Brain pericyte (primary cell): ENCODE data around the gene EMP3.
"Not testable (repeated sequence)": the region's sequence is repeated elsewhere in the genome, so short reads cannot be mapped to it uniquely, and the experiment has no call there.

Experiments
- DNase-seq: peaks from one replicate; pipeline ENCODE4 v3.0.0-alpha.2; 2012; ENCODE audit warnings: low read depth, low spot score

EMP3 gene

DNA sequence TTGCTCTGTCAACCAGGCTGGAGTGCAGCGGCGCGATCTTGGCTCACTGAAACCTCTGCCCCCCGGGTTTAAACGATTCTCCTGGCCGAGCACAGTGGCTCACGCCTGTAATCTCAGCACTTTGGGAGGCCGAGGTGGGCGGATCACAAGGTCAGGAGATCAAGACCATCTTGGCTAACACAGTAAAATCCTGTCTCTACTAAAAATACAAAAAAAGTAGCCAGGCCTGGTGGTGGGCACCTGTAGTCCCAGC is 7.7 kb upstream of the EMP3 start:
- DNase-seq = not testable (repeated sequence)

DNA sequence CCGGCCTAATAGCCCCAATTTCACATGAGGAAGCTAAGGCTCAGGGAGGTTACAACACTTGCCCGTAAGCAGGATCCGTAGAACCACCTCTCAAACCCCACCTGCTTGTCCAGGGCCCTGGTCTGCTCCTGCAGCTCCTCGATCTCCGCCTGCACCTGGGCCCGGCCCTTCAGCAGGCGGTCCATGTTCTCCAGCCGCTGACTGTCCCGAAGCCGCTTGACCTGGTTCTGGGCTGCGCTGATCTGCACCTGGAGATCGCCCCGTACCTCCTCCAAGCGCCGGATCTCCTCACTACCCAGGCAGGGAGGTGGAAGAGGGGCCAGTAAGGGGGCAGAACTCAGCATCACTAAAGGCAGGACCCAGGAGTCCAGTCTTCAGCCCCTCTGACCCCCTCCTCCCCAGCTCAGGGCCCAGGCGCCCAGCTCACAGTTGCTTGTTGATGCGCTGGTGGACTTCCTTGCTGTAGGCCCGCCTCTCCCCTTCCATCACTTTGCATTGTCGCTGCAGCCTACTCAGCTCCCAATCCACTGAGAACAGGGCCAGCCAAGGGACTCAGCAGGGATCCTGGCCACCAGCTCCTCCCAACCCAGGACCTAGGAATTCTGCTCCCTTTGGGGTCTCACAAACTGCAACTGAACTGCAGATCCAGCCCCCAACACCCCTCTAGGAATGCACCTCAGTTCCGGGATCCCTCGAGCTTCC is 6.9 kb upstream of the EMP3 start:
- no peak for DNase-seq

DNA sequence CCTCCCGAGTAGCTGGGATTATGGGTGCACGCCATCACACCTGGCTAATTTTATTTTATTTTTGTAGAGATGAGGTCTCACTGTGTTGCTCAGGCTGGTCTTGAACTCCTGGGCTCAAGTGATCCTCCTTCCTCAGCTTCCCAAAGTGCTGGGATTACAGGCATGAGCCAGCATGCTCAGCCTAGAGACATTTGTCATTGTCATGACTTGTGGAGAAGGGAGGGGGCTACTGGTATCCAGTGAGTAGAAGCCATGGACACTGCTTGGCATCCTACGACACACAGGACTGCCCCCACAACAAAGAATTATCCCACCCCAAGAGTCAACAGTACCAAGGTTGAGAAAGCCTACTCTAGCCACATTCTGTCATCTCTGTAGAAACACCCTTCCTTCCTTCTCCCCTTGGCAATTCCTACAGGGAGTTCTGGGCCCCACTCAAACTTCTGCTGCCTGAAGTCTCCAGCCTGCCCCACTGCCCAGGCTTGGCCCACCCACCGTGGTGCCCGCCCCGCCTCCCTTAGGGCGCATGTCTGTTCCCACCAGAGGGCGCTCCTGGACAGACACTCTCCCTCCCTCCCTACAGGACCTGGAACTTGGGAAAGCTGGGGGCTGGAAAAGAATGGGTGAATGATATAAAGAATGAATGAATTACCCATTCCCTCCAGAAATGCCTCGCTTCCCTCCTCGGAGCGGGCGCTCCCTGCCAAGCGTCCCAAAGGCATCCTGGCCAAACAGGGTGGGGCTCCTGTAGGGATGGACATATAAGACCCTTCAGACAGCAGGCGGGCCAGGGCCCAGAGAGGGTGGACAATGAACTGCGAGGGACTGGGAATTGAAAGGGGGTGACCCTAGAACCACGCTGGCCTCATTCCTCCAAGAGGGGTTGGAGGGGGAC is 5.5 kb upstream of the EMP3 start:
- DNase-seq = no peak

- DNase-seq = no peak
Observed at GRCh38 chr19:48321372-48321621, 4.1 kb upstream of the EMP3 start.

GRCh38 chr19:48321622-48322591 is 3.4 kb upstream of the EMP3 start:
- DNase-seq = peak; percentile 96

GRCh38 chr19:48329167-48329891 is 4.0 kb downstream of the EMP3 start:
- DNase-seq = no peak

DNA sequence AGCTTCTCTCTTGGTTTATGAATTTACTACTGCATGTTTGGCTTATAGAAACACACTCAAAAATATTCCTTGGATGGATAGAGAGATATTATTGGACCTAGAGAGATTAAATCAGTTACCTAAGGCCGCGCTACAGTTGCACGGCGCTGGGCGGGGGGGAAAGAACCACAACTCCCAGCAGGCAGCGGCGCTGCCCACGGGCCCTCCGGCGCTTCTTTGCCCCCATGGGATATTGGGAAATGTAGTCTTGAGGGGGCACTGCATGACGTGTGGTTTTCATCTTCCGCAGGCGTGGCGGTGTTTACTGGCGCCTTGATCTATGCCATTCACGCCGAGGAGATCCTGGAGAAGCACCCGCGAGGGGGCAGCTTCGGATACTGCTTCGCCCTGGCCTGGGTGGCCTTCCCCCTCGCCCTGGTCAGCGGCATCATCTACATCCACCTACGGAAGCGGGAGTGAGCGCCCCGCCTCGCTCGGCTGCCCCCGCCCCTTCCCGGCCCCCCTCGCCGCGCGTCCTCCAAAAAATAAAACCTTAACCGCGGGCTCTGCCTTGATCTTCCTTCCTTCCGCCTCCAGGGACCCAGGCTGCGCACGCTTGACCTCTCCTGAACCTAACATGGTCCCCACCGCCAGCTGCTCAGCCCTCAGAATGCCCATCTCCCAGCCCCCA is 4.8 kb downstream of the EMP3 start:
- DNase-seq = no peak

DNA sequence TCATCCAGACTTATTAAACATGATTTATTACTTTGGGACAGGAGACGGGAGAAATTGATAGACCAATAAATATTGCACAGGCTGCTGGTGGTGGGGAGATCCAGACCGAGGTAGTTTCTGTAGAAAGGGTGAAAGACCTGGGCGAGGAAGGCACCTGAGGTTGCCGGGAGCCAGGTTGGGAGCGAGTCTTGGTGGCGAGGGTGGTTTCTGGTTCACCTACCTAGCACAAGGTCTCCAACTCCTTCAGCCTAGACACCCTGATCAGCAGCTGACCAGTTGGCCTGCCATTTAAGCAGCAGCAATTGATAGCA is 7.0 kb downstream of the EMP3 start:
- DNase-seq = no peak

- DNase-seq = peak; percentile 97
Observed at GRCh38 chr19:48332662-48333466, 7.5 kb downstream of the EMP3 start.

DNA sequence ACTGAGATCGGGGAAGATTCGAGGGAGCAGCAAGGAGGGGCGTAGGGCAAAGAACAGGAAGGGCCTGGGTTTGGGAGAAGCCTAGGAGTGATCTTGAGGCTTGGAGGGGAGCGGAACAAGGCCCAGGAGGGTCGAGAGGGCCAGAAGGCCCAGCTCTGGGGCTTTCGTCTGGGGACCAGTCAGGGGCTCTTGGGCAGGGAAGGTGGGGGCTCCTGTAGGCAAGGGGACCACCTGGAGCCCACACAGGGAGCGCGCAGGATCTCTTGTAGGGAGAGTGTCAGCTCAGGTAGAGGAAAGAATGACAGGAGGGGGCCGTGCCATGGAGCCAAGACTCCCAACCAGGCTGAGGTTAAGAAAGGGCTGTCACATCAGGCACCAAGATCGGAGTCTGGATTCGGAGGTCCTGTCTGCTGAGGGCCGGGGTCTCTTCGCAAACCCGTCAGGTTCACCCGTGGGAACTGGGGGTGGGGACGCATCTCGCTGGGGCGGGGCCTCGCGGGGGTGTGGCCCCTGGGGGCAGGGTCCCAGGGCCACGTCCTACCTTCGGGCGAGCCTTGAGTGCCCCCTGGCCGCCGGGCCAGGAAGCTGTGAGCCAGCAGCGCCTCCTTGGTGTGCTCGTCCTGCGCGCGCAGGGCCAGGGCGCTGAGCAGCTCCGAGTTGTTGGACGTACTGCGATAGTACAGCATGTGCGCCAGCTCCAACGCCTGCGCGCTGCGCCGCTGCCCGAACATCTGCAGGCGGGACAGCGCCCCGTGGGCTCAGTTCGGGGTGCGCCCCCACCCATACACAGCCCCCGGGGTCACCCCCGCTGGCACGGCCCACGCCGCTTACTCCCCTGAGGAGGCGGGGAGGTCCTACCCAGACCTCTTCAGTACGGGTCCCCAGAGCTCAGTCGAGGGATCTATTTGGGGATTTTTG is 8.4 kb downstream of the EMP3 start:
- peak; percentile 64 for DNase-seq

- DNase-seq = no peak
Observed at GRCh38 chr19:48338253-48338755, 13.0 kb downstream of the EMP3 start.

DNA sequence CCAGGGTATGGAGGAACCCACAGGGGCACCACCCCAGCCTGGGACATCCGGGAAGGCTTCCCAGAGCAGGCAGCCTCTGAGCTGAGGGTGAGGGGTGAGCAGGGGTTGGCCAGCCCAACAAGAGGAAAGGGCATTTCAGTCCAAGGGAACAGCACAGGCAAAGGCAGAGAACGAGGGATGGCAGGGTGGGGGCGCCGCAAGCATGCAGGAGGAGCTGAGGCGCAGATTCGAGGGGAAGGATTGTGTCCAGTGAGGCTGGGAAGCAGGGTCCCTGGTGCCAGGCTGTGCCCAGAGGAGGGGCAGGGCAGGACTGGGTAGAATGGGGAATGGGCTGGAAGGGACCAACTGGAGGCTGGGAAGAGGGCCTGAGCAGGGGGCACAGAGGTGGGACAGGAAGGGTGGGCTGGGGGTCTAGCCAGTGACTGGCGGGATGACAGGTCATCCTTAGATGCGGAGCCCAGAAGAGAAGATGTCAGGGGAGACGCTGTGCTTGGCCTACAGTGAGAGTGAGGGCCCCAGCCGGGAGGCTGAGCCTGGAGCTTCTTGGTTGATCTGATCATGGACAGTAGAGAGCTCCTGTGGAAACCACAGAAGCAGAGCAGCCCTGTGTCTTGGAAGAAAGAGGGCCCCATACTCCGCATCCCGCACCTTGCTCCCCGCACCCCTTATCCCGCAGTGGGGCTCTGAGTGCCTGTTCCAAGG is 13.6 kb downstream of the EMP3 start:
- DNase-seq = no peak

- no peak for DNase-seq
Observed at GRCh38 chr19:48340995-48341394, 15.6 kb downstream of the EMP3 start.

GRCh38 chr19:48341515-48342413 is 16.4 kb downstream of the EMP3 start:
- no peak for DNase-seq

DNA sequence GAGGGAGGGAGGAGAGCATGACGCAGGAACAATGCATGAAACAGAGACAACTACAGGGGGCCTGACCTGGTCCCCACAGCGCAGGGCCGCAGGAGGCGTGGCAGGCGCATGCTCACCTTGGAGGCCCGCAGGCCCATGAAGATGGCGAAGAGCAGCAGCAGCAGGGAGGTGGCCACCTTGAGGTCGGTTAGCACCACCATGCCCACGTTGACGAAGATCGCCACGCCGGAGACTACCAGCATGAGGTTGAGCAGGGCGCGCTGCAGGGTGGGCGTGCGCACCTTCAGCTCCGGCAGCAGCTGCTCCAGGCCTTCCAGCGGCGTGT is 17.0 kb downstream of the EMP3 start:
- DNase-seq = no peak

- DNase-seq = no peak
Observed at GRCh38 chr19:48342841-48343540, 17.6 kb downstream of the EMP3 start.

GRCh38 chr19:48344892-48345291 is 19.5 kb downstream of the EMP3 start:
- no peak for DNase-seq
